ENCODE data around the gene TMEM61.

DNA sequence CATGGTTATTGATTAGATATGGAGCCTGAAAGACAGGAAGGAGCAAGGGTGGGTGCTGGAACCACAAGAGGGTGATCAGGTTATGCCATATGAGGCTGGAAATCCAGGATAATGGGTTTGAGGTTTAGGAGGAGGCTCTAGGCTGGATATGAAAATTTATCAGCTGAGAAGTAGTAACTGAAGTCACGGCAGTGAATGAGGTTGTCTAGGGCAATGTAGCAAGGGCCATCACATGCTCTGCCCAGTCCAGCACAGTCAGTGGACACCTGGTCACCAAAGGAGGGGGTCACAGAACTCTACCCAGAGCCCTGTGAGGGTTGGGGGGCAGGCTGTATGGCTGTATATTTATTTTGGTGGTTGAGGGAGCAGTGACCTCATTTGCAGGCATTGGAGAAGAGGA is 10.5 kb upstream of the TMEM61 start:
- TF ChIP-seq, protein P1, sequence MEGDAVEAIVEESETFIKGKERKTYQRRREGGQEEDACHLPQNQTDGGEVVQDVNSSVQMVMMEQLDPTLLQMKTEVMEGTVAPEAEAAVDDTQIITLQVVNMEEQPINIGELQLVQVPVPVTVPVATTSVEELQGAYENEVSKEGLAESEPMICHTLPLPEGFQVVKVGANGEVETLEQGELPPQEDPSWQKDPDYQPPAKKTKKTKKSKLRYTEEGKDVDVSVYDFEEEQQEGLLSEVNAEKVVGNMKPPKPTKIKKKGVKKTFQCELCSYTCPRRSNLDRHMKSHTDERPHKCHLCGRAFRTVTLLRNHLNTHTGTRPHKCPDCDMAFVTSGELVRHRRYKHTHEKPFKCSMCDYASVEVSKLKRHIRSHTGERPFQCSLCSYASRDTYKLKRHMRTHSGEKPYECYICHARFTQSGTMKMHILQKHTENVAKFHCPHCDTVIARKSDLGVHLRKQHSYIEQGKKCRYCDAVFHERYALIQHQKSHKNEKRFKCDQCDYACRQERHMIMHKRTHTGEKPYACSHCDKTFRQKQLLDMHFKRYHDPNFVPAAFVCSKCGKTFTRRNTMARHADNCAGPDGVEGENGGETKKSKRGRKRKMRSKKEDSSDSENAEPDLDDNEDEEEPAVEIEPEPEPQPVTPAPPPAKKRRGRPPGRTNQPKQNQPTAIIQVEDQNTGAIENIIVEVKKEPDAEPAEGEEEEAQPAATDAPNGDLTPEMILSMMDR (IDR thresholded peaks at IDR 0.05) = no peak
- no peak for TF ChIP-seq POLR2A (IDR thresholded peaks at IDR 0.05)

Data from lower leg skin (tissue), 3 donors.